IPS-18a (cell line): Measurements from ENCODE around the gene OVCA2.

Source experiments
- H3K27ac ChIP-seq: one replicate; pipeline ENCODE4 v1.5.1; 2013; ENCODE audit warnings: low read length
- H3K27me3 ChIP-seq: one replicate; pipeline ENCODE4 v1.6.1; 2013; ENCODE audit warnings: mild to moderate bottlenecking, low read length; ENCODE audit not compliant: control insufficient read depth, insufficient read depth
- H3K36me3 ChIP-seq: one replicate; pipeline ENCODE4 v1.6.1; 2013; ENCODE audit warnings: low read depth, low read length; ENCODE audit not compliant: control insufficient read depth
- H3K4me1 ChIP-seq: one replicate; pipeline ENCODE4 v1.6.1; 2013; ENCODE audit warnings: low read depth, low read length; ENCODE audit not compliant: control insufficient read depth
- H3K4me3 ChIP-seq: one replicate; pipeline ENCODE4 v1.5.1; 2013; ENCODE audit warnings: low read length
- H3K9ac ChIP-seq: one replicate; pipeline ENCODE4 v1.6.1; 2013; ENCODE audit warnings: mild to moderate bottlenecking, low read length, moderate library complexity
- H3K9me3 ChIP-seq: one replicate; pipeline ENCODE4 v1.6.1; 2013; ENCODE audit warnings: low read depth, low read length; ENCODE audit not compliant: control insufficient read depth

OVCA2 gene

GRCh38 chr17:2040219-2040827 lies 1.5 kb upstream of the OVCA2 start:
- H3K27ac ChIP-seq, result no peak overlapping the region
- H3K36me3 ChIP-seq, result peaks cover 3% of the 10 kb centered on the region
- no peak overlapping the region for H3K4me3 ChIP-seq
- peaks cover 6% of the 10 kb centered on the region for H3K27me3 ChIP-seq
- H3K9ac ChIP-seq, result no peak overlapping the region
- no peaks in the 10 kb centered on the region for H3K9me3 ChIP-seq
- H3K4me1 ChIP-seq, result peaks cover 5% of the 10 kb centered on the region

- H3K9ac ChIP-seq, result peak overlapping the region; percentile 20
- peaks cover 3% of the 10 kb centered on the region for H3K36me3 ChIP-seq
- H3K9me3 ChIP-seq, result no peaks in the 10 kb centered on the region
- H3K27ac ChIP-seq, result no peak overlapping the region
- H3K4me3 ChIP-seq, result peak overlapping the region; percentile 78
- peaks cover 5% of the 10 kb centered on the region for H3K4me1 ChIP-seq
- peaks cover 9% of the 10 kb centered on the region for H3K27me3 ChIP-seq
Measured at GRCh38 chr17:2040942-2041560, 771 bp upstream of the OVCA2 start.

DNA sequence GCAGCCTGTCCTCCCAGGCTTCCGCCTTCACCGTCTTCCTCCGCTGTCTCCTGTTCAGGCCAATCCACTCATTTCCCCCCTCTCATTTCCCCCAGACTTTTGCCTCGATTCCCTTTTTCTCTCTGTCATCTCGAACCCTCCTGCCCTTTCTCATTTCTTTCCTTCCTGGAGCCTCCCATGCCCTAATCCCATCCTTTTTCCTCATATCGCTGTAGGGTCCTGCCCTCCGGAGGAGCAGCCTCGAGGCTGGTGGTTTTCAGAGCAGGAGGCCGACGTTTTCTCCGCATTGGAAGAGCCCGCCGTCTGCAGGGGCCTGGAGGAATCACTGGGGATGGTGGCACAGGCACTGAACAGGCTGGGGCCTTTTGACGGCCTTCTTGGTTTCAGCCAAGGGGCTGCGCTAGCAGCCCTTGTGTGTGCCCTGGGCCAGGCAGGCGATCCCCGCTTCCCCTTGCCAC lies 597 bp downstream of the OVCA2 start:
- H3K4me3 ChIP-seq, result peak overlapping the region; percentile 78
- peaks cover 13% of the 10 kb centered on the region for H3K27me3 ChIP-seq
- peak overlapping the region; percentile 51 for H3K27ac ChIP-seq
- H3K4me1 ChIP-seq, result peaks cover 5% of the 10 kb centered on the region
- no peaks in the 10 kb centered on the region for H3K9me3 ChIP-seq
- no peaks in the 10 kb centered on the region for H3K36me3 ChIP-seq
- H3K9ac ChIP-seq, result peak overlapping the region; percentile 81

DNA sequence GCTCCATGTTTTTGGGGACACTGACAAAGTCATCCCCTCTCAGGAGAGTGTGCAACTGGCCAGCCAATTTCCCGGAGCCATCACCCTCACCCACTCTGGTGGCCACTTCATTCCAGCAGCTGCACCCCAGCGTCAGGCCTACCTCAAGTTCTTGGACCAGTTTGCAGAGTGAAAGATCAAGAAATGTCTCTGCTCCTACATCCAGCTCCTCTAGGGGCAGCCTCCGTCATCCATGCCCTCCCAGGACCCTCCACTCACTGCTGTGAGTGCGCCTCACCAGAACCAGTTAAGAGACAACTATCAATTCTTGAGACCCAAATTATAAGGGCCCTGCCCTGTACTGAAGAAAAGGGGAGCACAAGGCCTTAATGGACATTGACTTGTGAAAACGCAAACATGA lies 1.1 kb downstream of the OVCA2 start:
- Histone ChIP-seq H3K4me1 (peaks cover 5% of the 10 kb centered on the region), H3K9me3 (no peaks in the 10 kb centered on the region), H3K27me3 (peaks cover 18% of the 10 kb centered on the region), H3K36me3 (no peaks in the 10 kb centered on the region), H3K9ac (peak overlapping the region; percentile 81), H3K27ac (no peak overlapping the region), H3K4me3 (peak overlapping the region; percentile 78)

- no peak overlapping the region for H3K27ac ChIP-seq
- H3K9ac ChIP-seq, result no peak overlapping the region
Measured at GRCh38 chr17:2043785-2044184, 2.0 kb downstream of the OVCA2 start.

DNA sequence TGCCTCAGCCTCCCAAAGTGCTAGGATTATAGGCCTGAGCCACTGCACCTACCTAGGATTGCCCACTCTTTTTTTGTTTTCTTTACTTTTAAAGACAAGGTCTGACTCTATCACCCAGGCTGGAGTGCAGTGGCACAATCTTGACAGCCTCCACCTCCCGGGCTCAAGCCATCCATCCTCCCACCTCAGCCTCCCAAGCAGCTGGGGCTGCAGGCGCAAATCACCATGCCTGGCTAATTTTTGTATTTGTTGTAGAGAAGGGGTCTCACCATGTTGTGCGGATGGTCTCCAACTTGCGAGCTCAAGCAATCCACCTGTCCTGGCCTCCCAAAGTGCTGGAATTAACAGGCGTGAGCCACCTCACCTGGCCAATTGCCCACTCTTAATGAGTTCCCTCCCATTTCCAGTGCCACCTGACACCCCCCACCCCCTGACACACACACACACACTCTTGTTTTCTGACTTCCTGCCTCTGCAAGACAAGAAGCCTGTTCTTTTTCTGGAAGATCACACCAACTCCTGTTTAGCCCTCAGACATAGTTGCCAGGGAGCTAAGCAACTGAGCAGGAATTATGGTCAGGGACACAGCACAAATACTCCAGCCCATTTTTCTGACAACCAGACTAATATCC lies 2.6 kb downstream of the OVCA2 start:
- H3K27ac ChIP-seq, result no peak overlapping the region
- no peak overlapping the region for H3K9ac ChIP-seq
- no peak overlapping the region for H3K4me3 ChIP-seq
- peaks cover 5% of the 10 kb centered on the region for H3K4me1 ChIP-seq
- peaks cover 33% of the 10 kb centered on the region for H3K27me3 ChIP-seq
- H3K36me3 ChIP-seq, result no peaks in the 10 kb centered on the region
- no peaks in the 10 kb centered on the region for H3K9me3 ChIP-seq

More at GRCh38 chr17:2043785-2044184, 2.0 kb downstream of the OVCA2 start:
- Histone ChIP-seq H3K9me3 (no peaks in the 10 kb centered on the region), H3K4me3 (no peak overlapping the region), H3K36me3 (no peaks in the 10 kb centered on the region), H3K27me3 (peaks cover 27% of the 10 kb centered on the region), H3K4me1 (peaks cover 5% of the 10 kb centered on the region)

GRCh38 chr17:2047590-2047989 lies 5.8 kb downstream of the OVCA2 start:
- Histone ChIP-seq H3K27ac (no peak overlapping the region), H3K4me3 (no peak overlapping the region), H3K4me1 (peaks cover 3% of the 10 kb centered on the region), H3K9me3 (no peaks in the 10 kb centered on the region), H3K27me3 (peaks cover 60% of the 10 kb centered on the region), H3K36me3 (no peaks in the 10 kb centered on the region), H3K9ac (no peak overlapping the region)

DNA sequence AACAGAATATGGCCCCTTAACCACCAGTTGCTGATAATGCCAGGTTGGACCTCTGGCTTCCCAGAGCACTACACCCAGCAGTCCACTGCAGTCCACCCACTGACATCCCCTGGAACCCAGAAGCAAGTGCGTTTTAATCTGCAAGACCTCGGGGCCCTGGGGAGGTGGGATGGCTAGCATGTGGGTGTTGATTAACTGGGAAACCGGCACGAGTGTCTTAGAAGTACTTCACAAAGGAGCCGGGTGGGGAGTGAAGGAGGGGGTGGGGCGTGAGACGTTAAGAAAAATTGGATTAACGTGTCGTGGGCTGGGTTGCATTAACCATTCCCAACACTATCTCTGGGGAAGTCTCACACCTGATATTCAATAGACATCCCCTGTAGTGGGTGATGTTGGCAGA lies 7.0 kb downstream of the OVCA2 start:
- Histone ChIP-seq H3K27ac (no peak overlapping the region), H3K27me3 (peaks cover 72% of the 10 kb centered on the region), H3K9me3 (no peaks in the 10 kb centered on the region), H3K4me3 (no peak overlapping the region), H3K4me1 (no peaks in the 10 kb centered on the region), H3K9ac (no peak overlapping the region), H3K36me3 (no peaks in the 10 kb centered on the region)

DNA sequence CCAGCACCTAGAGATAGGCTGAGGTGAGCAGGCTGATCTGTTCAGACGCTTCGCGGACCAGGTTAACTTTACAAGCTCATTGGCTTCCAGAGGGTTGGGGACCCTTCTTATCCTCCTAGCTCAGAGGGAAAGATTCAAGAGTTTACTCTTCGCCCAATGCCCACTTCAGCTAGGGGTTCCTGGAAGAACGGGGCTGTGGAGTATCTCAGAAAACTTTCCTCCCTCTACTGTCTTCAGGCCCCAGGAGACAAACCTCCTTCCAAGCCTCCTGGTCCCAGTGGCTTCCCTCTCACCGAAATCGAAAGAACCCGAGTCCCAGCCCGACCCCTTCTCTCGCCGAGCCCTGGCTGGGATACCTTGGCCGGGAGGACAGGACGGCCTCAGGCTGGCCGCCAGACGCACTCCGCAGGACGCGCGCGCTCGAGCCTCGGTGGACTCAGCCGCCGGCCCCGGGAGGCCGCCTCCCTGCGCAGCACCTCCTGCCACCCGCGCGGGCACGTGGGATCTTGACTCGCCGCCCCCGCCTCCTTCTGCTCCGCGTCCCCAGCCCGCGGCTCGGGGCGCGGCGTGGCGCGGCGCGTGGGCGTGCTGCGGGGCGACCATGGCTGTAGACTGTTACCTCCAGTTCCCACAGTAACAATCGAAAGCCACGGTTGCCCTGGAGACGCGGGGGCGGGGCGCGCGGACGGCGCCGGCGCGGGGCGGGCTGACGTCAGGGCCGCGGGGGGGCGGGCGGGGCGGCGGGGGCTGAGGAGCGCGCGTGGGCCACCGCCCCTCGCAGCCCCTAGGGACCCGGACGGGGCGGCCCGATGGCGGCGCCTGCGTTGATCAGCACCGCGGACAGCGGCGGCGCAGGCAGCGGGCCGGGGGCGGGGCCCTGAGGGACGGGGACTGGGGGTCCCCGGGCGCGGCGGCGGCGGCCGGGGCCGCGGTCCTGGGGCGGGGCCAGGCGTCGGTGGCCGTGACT lies 7.8 kb downstream of the OVCA2 start:
- H3K27me3 ChIP-seq, result peaks cover 78% of the 10 kb centered on the region

GRCh38 chr17:2050300-2051060 lies 8.7 kb downstream of the OVCA2 start:
- H3K4me1 ChIP-seq, result no peaks in the 10 kb centered on the region
- H3K36me3 ChIP-seq, result no peaks in the 10 kb centered on the region
- no peak overlapping the region for H3K27ac ChIP-seq
- peaks cover 83% of the 10 kb centered on the region for H3K27me3 ChIP-seq
- H3K4me3 ChIP-seq, result peak overlapping the region; percentile 13
- no peaks in the 10 kb centered on the region for H3K9me3 ChIP-seq
- no peak overlapping the region for H3K9ac ChIP-seq

More for the DNA sequence above, 7.8 kb downstream of the OVCA2 start:
- peak overlapping the region; percentile 39 for H3K4me3 ChIP-seq
- no peak overlapping the region for H3K27ac ChIP-seq
- H3K36me3 ChIP-seq, result no peaks in the 10 kb centered on the region
- H3K4me1 ChIP-seq, result no peaks in the 10 kb centered on the region
- H3K9ac ChIP-seq, result no peak overlapping the region
- no peaks in the 10 kb centered on the region for H3K9me3 ChIP-seq
